GM21526 (cell line): ENCODE data around the gene FBRS.
"Not testable (repeated sequence)": the region's sequence is repeated elsewhere in the genome, so short reads cannot be mapped to it uniquely, and the experiment has no call there.

Experiments
- ATAC-seq: cut with Tn5 transposase; IDR thresholded peaks from one replicate; pipeline ENCODE4 v1.9.1; 2021; ENCODE audit warnings: moderate library complexity; ENCODE audit not compliant: unreplicated experiment, low FRiP score

Gene FBRS

DNA sequence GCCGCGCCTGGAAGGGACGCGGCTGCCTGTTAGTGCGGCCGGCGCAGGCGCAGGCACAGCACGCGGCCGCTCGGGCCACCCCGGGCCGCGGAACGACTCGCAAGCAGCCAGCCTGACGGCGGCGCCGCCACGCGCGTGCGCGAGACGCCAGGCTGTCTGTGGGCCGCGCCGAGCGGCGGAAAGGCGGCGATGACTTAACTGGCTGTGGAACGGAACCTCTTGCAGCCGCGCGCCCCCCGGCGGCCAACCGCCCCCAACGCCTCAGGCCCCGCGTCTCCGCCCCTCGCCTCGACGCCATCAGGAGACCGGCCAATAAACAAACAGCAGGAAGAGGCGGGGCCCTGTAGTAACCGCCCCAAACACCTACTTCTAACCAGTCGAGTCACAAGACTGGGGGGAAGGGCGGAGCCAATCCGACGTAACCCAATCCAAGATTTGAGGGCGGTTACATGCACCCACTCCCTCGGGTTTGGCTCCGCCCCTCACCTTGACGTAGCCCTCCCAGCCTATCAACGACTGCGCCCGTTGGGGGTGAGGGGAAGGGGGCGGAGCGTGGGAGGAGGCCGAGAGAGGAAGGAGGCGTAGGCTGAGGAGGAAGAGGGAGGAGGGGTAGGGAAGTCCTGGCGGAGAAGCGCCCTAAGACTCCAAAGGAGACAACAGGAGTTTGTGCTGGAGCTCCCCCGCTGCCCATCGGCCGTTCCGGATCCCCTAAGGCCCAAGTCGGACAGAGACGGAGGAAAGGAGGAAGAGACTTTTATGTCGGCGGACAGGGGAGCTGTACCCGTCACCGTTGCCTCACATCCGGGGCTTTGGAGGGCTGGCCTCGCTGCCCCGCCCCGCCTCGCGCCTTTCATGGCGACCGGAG, at the start of gene FBRS:
TSS of gene FBRS (plus strand) at position 566 of the 865 bp plus-strand sequence. CDS start 1,088 bp downstream, outside the sequence.
- ATAC-seq = peak; percentile 56

DNA sequence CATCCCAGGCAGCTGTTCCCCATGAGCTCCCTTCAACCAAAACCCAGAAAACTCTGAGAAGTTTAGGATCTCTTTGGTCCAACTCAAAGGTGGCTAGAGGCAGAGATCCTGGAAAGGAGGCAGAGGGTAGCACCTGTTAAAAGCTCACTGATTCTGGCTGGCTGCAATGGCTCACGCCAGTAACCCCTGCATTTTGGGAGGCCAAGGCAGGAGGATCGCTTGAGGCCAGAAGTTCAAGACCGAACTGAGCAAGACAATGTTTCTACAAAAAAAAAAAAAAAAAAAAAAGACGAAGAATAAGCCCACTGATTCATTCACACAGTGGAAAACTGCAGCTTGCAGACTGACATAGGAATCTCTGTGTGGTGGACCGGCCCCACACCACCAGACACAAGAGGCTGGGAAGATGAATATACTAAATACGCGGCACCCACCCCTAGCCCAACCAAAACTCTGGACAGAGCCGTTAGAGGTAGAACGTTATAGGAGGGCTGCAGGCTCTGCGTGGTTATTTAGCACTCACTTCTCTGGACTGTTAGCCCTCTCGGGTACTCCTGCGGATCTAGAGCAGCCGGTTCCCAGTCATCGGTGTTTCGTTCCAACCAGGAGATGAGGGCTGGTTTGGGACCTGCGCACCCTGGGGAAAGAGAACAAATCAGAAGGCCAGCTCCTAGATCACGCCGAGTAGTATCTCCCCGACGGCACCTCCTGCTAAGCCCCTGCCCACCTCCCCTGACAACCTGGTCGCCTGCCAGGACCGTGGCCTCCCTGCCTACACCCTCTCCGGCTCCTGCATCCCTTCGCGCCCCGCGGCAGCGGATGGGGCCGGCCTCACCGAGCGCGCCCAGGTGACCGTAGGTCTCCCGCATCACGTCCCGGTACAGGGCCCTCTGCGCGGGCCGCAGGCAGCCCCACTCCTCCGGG, 49.0 kb upstream of the FBRS start:
- peak; percentile 23 for ATAC-seq

DNA sequence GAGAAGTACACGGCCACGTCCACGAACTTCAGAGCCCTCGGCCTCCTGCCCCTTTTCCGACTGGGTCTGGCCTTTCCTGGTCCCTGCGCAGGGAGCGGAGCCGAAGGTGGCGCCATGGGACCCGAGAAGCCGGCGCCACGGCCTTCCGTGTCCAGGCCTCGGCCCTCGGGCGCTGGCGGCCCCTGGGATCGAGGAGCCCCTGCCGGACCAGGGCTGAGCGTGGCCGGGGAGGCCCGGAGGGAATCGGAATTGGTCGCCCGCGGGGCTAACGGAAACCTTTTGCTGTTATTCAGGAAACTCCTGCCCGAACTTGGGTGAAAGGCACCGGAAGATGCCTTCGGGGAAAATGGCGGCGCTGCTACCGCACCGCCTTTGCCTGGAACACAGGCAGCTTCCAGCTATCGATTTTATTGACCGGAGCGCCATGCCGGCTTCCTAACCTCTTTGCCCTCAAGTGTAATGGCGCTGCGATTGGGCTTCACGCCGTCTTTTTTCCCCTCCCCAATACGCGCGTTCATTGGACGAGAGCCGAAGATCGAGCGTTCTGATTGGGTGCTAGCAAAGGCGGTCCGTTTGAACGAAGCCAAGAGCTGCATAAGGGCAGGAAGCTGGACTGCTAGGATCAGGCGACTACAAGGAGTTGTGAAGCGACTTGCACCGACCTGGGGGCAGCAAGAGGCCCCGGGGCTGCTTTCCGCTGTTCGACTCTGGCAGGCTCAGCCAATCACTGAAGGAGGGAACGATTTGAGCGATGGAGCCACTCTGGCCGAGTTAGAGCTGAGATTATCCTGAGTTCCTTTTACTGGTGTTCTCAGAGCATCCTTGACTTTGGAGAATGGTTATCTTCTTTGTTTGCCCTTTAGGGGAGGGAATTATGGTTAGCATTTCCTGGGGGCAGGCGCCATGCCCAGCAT, 48.0 kb upstream of the FBRS start, which contains the start of gene ZNF689:
TSS of gene ZNF689 (minus strand) at position 464 of the 914 bp plus-strand sequence. CDS start at position 116, 348 bp downstream.
- peak; percentile 75 for ATAC-seq

DNA sequence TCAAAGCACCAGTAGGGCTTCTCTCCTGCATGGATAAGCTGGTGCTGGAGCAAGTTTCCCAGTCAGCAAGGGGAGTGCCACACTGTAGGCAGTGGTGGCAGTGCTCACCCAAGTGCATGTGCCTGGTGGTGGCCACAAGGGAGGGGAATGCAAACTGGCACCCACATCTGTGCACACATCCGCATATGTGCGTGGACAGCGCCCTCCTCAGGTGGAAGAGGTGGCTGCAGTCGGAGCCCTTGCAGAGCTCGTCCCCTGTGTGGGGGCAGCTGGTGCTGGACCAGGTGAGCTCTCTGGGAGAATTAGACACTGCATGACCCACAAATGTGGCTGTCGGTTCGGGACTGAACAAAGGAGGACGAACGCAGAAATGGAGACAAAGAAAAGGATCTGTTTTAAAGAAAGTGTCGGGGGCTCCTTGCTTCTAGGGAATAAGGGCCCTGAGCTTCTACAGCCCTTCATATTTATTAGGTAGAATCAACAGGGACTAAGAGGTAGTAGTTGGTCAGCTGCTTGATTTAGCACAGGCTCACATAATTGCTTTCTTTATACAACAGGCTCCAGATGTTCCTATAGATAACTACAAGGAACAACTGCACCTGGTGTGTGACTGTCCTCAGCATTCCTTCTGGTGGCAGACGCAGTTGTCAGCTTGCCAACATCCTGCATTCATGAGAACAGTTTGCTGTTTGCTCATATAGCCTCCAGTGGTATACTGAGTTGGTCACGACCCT, 42.7 kb upstream of the FBRS start:
- no peak for ATAC-seq

DNA sequence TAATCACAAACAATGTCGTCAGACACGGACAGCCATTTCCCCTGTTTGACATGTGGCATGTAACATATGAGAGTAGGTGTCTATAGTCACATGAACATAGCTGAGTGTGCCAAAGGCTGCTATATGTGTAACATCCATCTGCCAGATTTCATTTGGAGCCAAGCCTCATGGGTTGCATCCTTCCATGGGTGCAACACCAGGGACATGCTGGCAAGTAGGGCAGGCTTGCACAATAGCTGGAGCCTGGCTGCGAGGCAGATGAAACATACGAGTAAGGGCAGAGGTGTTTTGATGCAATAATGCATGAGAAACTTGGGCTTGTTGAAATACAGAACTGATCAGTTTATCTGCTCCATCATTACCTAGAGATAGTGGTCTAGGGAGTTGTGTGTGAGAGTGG, 39.0 kb upstream of the FBRS start:
- ATAC-seq = no peak

DNA sequence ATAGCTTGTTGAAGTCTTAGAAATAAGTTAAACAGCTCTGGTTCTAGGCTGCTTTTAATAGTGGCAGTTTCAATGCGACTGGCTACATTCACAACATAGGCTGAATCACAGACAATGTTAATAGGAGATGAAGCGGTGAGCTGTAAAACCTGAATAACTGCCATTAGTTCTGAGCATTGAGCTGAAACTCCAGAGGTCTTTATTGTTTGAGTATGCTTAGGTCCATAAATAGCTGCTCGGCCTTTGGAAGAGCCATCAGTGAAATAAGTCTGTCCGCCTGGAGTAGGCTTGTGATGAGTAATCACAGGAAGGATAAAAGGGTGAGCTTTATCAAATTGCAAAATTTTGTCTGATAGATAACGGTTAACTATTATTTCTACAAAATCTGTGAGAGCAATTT, 38.6 kb upstream of the FBRS start:
- no peak for ATAC-seq

DNA sequence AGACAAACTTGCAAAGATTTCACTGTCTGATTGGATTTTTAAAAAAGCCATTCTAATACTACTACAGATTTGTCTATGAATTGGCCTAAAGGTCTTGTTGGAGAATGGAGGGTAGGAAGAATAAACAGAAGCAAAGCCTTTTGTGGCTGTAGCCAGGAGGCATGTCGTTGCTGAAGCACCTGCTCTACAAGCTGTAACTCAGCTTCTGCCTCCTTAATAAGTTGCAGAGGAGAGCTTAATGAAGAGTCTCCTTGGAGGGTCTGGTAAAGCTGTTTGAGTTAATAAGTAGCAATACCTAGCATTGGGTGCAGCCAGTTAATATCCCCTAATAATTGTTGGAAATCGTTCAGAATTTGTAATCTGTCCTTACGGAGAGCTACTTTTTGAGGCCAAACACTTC, 38.1 kb upstream of the FBRS start:
- ATAC-seq = no peak

DNA sequence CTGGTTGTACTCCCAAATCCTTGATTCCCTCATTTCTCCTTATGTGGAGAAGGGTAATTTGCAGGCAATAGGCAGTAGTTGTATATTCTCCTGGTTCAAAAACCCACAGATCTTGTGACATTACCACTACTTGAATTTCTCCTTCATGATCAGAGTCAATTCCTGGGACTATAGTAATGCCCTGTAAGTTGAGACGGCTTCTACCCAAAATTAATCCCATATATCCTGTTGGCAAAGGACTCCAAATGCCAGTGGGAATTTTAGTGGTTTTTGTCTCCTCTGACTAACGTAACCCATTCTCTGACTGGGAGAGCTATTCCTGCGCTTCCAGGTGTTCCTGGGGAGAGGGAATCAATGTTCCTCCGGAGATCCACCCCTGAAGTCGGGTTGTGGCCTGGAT, 36.5 kb upstream of the FBRS start:
- no peak for ATAC-seq

DNA sequence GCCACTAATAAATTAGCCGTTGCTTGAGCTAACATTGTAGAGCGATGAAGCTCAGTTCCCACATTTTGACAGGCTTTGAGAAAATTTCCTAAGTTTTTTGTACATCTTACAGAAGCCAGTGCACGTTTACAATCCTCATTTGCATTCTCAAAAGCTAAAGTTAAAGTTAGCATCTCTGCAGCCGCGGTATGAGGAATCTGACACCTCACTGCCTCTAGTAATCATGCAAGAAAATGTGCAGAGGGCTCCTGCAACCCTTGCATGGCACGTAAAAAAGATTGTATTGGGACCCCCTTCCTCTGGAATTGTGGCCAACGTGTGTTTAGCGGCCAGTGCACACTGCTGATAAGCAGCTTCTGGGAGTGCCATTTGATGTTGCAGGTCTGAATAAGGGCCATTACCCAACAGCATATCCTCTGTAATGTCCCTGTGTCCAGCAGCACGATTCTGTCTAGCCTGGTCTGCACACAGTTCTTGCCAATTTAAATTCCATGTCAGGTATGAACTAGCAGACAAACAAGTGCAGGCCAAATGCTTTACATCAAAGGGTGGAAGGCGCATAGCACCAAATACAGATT, 35.7 kb upstream of the FBRS start:
- no peak for ATAC-seq

DNA sequence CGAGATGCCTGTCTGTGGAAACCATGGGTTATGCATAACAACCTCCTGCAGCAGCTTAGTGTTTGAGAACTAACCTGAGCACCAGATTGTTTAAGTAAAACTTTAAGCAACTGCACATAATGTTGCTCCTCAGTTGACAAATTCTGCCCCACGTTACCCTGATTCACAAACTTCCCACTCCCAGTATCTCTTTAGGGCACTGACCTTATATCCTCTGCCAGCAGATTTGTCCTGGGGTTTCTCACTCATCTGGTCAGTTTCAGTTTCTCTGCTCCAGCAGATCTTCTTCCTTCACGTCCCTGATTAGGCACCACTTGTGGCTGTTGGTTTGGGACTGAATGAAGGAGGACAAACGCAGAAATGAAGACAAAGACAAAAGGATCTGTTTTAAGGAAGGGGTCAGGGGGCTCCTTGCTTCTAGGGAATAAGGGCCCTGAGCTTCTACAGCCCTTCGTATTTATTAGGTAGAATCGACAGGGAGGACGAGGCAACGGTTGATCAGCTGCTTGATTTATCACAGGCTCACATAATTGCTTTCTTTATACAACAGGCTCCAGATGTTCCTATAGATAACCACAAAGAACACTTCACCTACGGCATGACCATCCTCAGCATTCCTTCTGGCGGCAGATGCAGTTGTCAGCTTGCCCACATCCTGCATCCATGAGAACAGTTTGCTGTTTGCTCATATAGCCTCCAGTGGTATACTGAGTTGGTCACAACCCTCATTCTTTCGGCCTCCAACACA, 34.5 kb upstream of the FBRS start:
- ATAC-seq = no peak

DNA sequence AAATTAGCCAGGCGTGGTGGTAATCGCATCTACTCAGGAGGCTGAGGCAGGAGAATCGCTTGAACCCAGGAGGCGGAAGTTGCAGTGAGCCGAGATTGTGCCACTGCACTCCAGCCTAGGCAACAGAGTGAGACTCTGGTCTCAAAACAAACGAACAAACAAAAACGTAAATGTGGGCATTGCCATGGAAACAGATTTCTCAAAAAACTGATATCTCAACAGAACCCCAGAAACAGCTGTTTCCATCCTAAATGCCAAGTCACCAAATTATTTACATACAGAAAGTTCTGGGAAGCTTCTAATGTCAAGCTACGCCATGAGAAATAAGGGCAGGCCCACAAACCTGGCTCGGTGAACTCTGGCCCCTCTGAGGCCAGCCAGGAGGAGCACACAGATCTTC, 32.0 kb upstream of the FBRS start:
- ATAC-seq = no peak

DNA sequence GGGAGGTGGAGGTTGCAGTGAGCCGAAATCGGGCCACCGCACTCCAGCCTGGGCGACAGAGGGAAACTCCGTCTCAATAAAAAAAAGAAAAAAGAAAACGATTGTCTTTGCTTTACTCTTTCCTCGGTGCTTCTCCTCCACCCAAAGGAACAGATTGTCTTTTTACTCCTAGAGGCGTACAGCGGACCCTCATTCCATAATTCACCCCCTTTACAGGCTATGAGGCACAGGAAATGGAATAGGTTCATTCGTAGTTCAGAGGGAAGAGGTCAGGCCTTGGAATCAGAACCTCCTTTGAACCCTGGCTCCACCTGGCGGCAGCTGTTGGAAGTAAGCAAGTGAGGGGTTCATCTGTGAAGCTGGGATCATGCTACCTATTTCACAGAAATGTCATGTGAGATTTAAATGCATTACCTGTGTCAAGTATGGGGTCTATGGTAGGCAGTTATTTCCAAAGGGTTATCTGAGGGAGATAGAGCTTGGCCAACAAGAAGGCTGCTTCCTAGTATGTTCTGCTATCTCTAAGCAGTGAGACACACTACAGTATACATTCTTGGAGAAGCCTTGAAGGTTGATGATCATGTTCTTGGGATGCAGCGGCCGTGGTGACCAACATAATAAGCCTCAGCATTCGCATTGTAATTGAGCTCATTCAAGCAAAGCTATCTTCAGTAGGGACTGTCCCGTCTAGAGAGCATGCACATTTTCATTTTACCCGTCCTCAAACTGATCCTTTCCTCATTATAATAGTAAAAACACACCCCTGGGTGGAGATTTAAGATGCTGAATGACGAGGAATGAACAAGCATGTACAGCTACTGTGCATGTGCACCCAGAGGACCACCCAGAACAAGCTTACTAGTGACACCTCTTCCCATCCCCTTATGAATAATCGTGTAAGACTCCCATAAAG, 29.3 kb upstream of the FBRS start:
- peak; percentile 59 for ATAC-seq

DNA sequence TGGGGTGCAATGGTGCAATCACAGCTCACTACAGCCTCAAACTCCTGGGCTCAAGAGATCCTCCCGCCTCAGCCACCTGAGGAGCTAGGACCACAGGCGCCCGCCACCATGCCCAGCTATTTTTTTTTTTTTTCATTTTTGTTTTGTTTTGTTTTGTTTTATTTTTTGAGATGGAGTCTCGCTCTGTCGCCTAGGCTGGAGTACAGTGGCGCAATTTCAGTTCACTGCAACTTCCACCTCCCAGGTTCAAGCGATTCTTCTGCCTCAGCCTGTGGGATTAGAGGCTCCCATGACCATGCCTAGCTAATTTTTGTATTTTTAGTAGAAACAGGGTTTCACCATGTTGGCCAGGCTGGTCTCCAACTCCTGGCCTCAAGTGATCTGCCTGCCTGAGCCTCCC, 25.8 kb upstream of the FBRS start:
- ATAC-seq = not testable (repeated sequence)

DNA sequence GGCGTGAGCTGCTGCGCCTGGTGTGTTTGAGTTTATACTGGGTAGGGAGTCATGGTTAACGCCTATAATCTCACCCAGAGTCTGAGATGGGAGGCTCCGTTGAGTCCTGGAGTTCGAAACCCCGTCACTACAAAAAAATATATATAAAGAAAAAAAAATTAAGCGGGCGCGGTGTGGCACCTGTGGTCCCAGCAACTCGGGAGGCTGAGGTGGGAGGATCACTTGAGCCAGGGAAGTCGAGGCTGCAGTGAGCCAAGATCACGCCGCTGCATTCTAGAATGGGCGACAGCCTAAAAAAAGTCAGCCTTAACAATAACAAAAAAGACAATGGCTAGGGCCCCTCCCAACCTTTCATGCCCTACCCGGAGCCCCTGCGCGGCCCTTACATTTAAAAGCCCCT, 24.7 kb upstream of the FBRS start:
- ATAC-seq = no peak

DNA sequence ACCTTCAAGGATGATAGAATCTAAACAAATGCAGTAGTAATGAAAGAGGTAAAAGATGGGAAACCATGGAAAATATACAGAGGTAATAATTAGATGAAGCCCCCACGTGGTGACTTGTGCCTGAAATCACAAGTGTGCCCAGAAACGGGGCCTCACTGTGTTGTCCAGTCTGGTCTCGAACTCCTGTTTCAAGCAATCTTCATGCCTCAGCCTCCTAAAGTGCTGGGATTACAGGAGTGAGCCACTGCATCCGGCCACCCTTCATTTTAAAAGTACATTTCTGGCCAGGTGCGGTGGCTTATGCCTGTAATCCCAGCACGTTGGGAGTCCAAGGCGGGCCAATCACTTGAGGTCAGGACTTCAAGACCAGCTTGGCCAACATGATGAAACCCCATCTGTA, 21.6 kb upstream of the FBRS start:
- ATAC-seq = no peak

DNA sequence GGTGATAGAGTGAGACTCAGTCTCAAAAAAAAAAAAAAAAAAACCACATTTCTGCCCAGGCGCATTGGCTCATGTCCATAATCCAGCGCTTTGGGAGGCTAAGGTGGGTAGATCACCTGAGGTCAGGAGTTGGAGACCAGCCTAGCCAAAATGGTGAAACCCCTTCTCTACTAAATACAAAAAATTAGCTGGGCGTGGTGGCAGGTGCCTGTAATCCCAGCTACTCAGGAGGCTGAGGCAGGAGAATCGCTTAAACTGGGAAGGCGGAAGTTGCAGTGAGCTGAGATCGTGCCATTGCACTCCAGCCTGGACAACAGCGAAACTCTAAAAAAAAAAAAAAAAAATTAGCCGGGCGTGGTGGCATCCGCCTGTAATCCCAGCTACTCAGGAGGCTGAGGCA, 21.1 kb upstream of the FBRS start:
- not testable (repeated sequence) for ATAC-seq

DNA sequence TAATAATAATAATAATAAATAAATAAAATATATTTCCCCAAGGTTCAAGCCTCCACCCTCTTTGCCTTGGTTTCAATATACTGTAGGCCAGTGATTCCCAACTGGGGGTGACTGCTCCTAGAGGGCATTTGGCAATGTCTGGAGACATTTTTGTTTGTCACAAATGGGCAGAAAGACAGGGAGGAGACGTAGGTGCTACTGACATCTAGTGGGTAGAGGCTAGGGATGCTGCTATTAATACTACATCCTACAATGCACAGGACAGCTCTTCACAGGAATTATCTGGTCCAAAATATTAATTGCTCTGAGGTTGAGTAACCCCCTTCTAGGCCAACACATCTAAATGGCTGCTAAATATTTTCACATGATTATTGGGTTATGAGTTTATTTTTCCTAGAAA, 20.3 kb upstream of the FBRS start:
- no peak for ATAC-seq
